HepG2 (cell line): ENCODE measurements around the gene DPP6. TPM values are rescaled to one million over a fixed set of nuclear protein-coding genes. Genes with fewer than 3 reads are reported as not detected.

Source experiments
- ATAC-seq: fragments of 200-7000 bp; cut with Tn5 transposase; 3 replicates; pipeline ENCODE4 v1.9.1; 2020; ENCODE audit warnings: mild to moderate bottlenecking, moderate library complexity
- BruUV-seq: library from RNA; stranded (reverse); fragments of 400-500 nt; replicated peaks from 2 replicates; lab custom pipeline; 2021; lab: Mats Ljungman, UMichigan
- CTCF ChIA-PET: fragments of 300-600 bp; formaldehyde crosslinking; extraction: SDS; loops from one replicate; lab custom pipeline; 2021; ENCODE audit warnings: low total read pairs, inconsistent platforms, low intra/inter-chr PET ratio; lab: Yijun Ruan, JAX
- POLR2A ChIA-PET: fragments of 350-600 bp; sonication (Branson Sonifier 250); formaldehyde crosslinking; loops from one replicate; lab custom pipeline; 2020; ENCODE audit warnings: antibody characterized with exemption, inconsistent platforms; lab: Yijun Ruan, JAX
- DNase-seq: peaks from one replicate; pipeline ENCODE4 v3.0.0-alpha.2; 2015; ENCODE audit warnings: low spot score
- FAIRE-seq: peaks from 3 replicates; lab custom pipeline; 2011; peaks lifted over from hg19 to GRCh38; lab: Jason Lieb, UNC
- H2AFZ ChIP-seq: one replicate; pipeline ENCODE4 v1.6.1; 2011; ENCODE audit warnings: low read length, inconsistent platforms
- H3K27ac ChIP-seq: fragments of 300-600 bp; 3 replicates; pipeline ENCODE4 v1.8.0; 2011; ENCODE audit warnings: mixed run types, mild to moderate bottlenecking, mixed read lengths, low read length, inconsistent platforms; ENCODE audit not compliant: insufficient read depth; ENCODE audit errors: extremely low read length
- H3K27me3 ChIP-seq, 2 experiments: fragments of 200-600 bp in 1 of 2; 2 replicates in 1 of 2; 3 replicates in 1 of 2; pipeline versions ENCODE4 v1.6.0 to v1.8.0; 2011; ENCODE audit warnings: low read length in 2 of 2, mild to moderate bottlenecking in 2 of 2, moderate library complexity in 2 of 2, inconsistent platforms in 1 of 2; ENCODE audit not compliant: insufficient read depth in 2 of 2, control insufficient read depth in 1 of 2
- H3K36me3 ChIP-seq, 2 experiments: fragments of 200-600 bp in 1 of 2; replicated peaks in 1 of 2; 2 replicates in 1 of 2; 3 replicates in 1 of 2; pipeline versions ENCODE4 v1.5.1 to v1.8.0; 2011; ENCODE audit warnings: low read length in 2 of 2, inconsistent platforms in 1 of 2; ENCODE audit not compliant: insufficient read depth in 2 of 2, control insufficient read depth in 1 of 2
- H3K4me1 ChIP-seq: 2 replicates; pipeline ENCODE4 v1.5.1; 2012; ENCODE audit warnings: low read length, inconsistent platforms; ENCODE audit not compliant: insufficient read depth
- H3K4me2 ChIP-seq: 2 replicates; pipeline ENCODE4 v1.6.0; 2011; ENCODE audit warnings: low read depth, low read length, inconsistent platforms
- H3K4me3 ChIP-seq, 3 experiments: fragments of 200-600 bp in 1 of 3; sonication (generic), shearing (Covaris generic) in 1 of 3; replicated peaks in 1 of 3; 2 replicates each; pipeline ENCODE4 v1.5.1; 2011 to 2016; ENCODE audit warnings: low read length in 3 of 3, inconsistent platforms in 2 of 3, low read depth in 2 of 3, mild to moderate bottlenecking in 2 of 3, control low read depth in 1 of 3, mixed read lengths in 1 of 3; ENCODE audit not compliant: insufficient read depth in 1 of 3
- H3K79me2 ChIP-seq: one replicate; pipeline ENCODE4 v1.6.1; 2011; ENCODE audit warnings: low read length, inconsistent platforms; ENCODE audit not compliant: insufficient read depth
- H3K9ac ChIP-seq: 2 replicates; pipeline ENCODE4 v1.6.0; 2011; ENCODE audit warnings: mild to moderate bottlenecking, low read depth, low read length, inconsistent platforms; ENCODE audit not compliant: insufficient read depth
- H3K9me3 ChIP-seq: 2 replicates; pipeline ENCODE4 v1.5.1; 2012; ENCODE audit warnings: mild to moderate bottlenecking, low read length
- H4K20me1 ChIP-seq: 2 replicates; pipeline ENCODE4 v1.6.0; 2011; ENCODE audit warnings: inconsistent platforms, mild to moderate bottlenecking, low read length, moderate library complexity; ENCODE audit not compliant: insufficient read depth
- HIC2 ChIP-seq: sonication (generic); formaldehyde crosslinking; IDR thresholded peaks from 2 replicates; pipeline ENCODE4 v1.9.0; 2022; ENCODE audit warnings: low read depth, missing genetic modification reagents
- HNF1A ChIP-seq, 2 experiments: sonication (generic) in 1 of 2; formaldehyde crosslinking in 1 of 2; IDR thresholded peaks; 2 replicates each; pipeline versions ENCODE4 v1.4.0 to v1.6.1; 2016 to 2020; ENCODE audit warnings: borderline replicate concordance in 1 of 2, low read depth in 1 of 2, mild to moderate bottlenecking in 1 of 2, missing genetic modification reagents in 1 of 2
- IKZF4 ChIP-seq: sonication (generic); formaldehyde crosslinking; IDR thresholded peaks from 2 replicates; pipeline ENCODE4 v1.5.1; 2020; ENCODE audit warnings: borderline replicate concordance, mild to moderate bottlenecking, low read depth, missing genetic modification reagents; ENCODE audit errors: not compliant biosample characterization
- JARID2 ChIP-seq: sonication (generic); formaldehyde crosslinking; IDR thresholded peaks from 2 replicates; pipeline ENCODE4 v1.8.1; 2023; ENCODE audit warnings: missing genetic modification reagents, inconsistent platforms; ENCODE audit not compliant: insufficient replicate concordance
- MED8 ChIP-seq: sonication (generic); formaldehyde crosslinking; IDR thresholded peaks from 2 replicates; pipeline ENCODE4 v1.8.1; 2023; ENCODE audit warnings: mild to moderate bottlenecking, missing genetic modification reagents; ENCODE audit not compliant: insufficient replicate concordance
- PAF1 ChIP-seq: IDR thresholded peaks from 2 replicates; pipeline ENCODE4 v1.6.1; 2016; ENCODE audit warnings: missing genetic modification reagents, missing compliant biosample characterization
- THAP9 ChIP-seq: sonication (generic); formaldehyde crosslinking; IDR thresholded peaks from 2 replicates; pipeline ENCODE4; 2020; ENCODE audit warnings: missing genetic modification reagents, mild to moderate bottlenecking, borderline replicate concordance
- ZFP62 ChIP-seq: sonication (generic); formaldehyde crosslinking; IDR thresholded peaks from 2 replicates; pipeline ENCODE4 v1.4.0; 2020; ENCODE audit warnings: missing genetic modification reagents
- ZNF253 ChIP-seq: sonication (generic); formaldehyde crosslinking; IDR thresholded peaks from 2 replicates; pipeline ENCODE4 v1.8.0; 2022; ENCODE audit warnings: mild to moderate bottlenecking, missing genetic modification reagents, borderline replicate concordance
- ZNF292 ChIP-seq: sonication (generic); formaldehyde crosslinking; IDR thresholded peaks from 2 replicates; pipeline ENCODE4 v1.8.1; 2022; ENCODE audit warnings: mild to moderate bottlenecking, low read depth, missing genetic modification reagents, borderline replicate concordance
- ZNF552 ChIP-seq: sonication (generic); formaldehyde crosslinking; IDR thresholded peaks from 2 replicates; pipeline ENCODE4 v1.9.0; 2022; ENCODE audit warnings: missing genetic modification reagents, mild to moderate bottlenecking, borderline replicate concordance
- ZNF567 ChIP-seq: sonication (generic); formaldehyde crosslinking; IDR thresholded peaks from 2 replicates; pipeline ENCODE4 v1.8.1; 2023; ENCODE audit warnings: mild to moderate bottlenecking, missing genetic modification reagents, borderline replicate concordance
- WGBS: methylation state at CpG from one replicate; pipeline ENCODE4 v1.1.6; 2017; ENCODE audit warnings: low lambda C conversion rate; 5-methylcytosine and 5-hydroxymethylcytosine counted together
- in situ Hi-C: cut with HindIII; loops from 2 replicates; pipeline ENCODE4 v1.10.0; 2017; ENCODE audit warnings: low pct_unique_long_range_greater_than_20kb; ENCODE audit not compliant: extremely low pct_ligation_motif_present
- intact Hi-C: fragments of 100-400 bp; cut with micrococcal nuclease; formaldehyde crosslinking; loops from one replicate; pipeline ENCODE4 v1.10.0; 2022; ENCODE audit not compliant: unreplicated experiment
- polyA plus RNA-seq, 8 experiments: library from polyadenylated mRNA; depleted of rRNA in 3 of 8; stranded (reverse) in 7 of 8; unstranded in 1 of 8; fragments of >200 nt; fragmentation: Illumina TruSeq in 4 of 8; extraction: Trizol in 4 of 8; gene quantifications; 2 replicates each; pipeline versions ENCODE4 v1.2.1 to v1.2.3, GENCODE V29; 2011 to 2016; ENCODE audit warnings: low read depth in 4 of 8, missing spikeins in 1 of 8, mixed read lengths in 1 of 8; ENCODE audit not compliant: insufficient read depth in 1 of 8
- total RNA-seq, 5 experiments: library from RNA; depleted of rRNA; stranded (reverse); fragments of >200 nt; fragmentation: Illumina TruSeq; extraction: Trizol; gene quantifications; 2 replicates each; pipeline ENCODE4 v1.2.3, GENCODE V29; 2016; ENCODE audit warnings: low read depth in 1 of 5

The DPP6 gene
- total and polyA plus RNA-seq, 2 of the 13 experiments (the other 11 are each of a cell fraction or from before 2014, with no cell fraction given), result not detected

- TF ChIP-seq HNF1A (IDR thresholded peaks at IDR 0.05; ENCODE audit: low read depth) (no peak), HNF1A (CRISPR knock-in tag; IDR thresholded peaks at IDR 0.05; ENCODE audit: borderline replicate concordance) (no peak), ZNF253 (CRISPR knock-in tag) (no peak), ZNF567 (no peak), MED8 (no peak)
Observed at GRCh38 chr7:154744861-154745258, 692.7 kb downstream of the DPP6 start (continued).

GRCh38 chr7:154746571-154747360 lies 694.6 kb downstream of the DPP6 start:
- H3K27ac ChIP-seq, result no peak overlapping the region
- no peak overlapping the region for H3K4me2 ChIP-seq
- 1% methylated on average over 5 of the region's 5 CpGs for WGBS
- H3K9me3 ChIP-seq, result no peaks in the 10 kb centered on the region
- peaks cover 4 to 51% of the 10 kb centered on the region in 2 experiments for H3K27me3 ChIP-seq
- no peak overlapping the region for H3K4me3 ChIP-seq
- no peaks in the 10 kb centered on the region for H3K36me3 ChIP-seq
- no peaks in the 10 kb centered on the region for H3K79me2 ChIP-seq
- ATAC-seq, result no peak
- no peaks in the 10 kb centered on the region for H3K4me1 ChIP-seq
- no peak overlapping the region for H2AFZ ChIP-seq
- DNase-seq, result no peak
- in situ Hi-C loops (no loop called here), intact Hi-C loops (no loop called here)
- POLR2A ChIA-PET, result no interaction called here
- no peak for FAIRE-seq
- H3K9ac ChIP-seq, result no peak overlapping the region
- no peaks in the 10 kb centered on the region for H4K20me1 ChIP-seq
- CTCF ChIA-PET, result no interaction called here
- BruUV-seq, result no TSS peak
- no peak for TF ChIP-seq HIC2 (CRISPR knock-in tag)
- TF ChIP-seq JARID2 (CRISPR knock-in tag), result no peak
- no peak for TF ChIP-seq ZNF552 (CRISPR knock-in tag)
- no peak for TF ChIP-seq THAP9 (CRISPR knock-in tag)
- no peak for TF ChIP-seq IKZF4
- TF ChIP-seq ZFP62 (CRISPR knock-in tag), result no peak
- TF ChIP-seq ZNF292 (CRISPR knock-in tag), result no peak
- no peak for TF ChIP-seq PAF1 (CRISPR knock-in tag)
